ENCODE measurements around the gene PADI4. TPM values are rescaled to one million over a fixed set of nuclear protein-coding genes. Genes with fewer than 3 reads are reported as not detected.

Gene PADI4
- total and polyA plus RNA-seq, 2 of the 8 experiments (the other 6 are each of a cell fraction or from before 2014, with no cell fraction given), result 0.29 TPM; not detected in 1

DNA sequence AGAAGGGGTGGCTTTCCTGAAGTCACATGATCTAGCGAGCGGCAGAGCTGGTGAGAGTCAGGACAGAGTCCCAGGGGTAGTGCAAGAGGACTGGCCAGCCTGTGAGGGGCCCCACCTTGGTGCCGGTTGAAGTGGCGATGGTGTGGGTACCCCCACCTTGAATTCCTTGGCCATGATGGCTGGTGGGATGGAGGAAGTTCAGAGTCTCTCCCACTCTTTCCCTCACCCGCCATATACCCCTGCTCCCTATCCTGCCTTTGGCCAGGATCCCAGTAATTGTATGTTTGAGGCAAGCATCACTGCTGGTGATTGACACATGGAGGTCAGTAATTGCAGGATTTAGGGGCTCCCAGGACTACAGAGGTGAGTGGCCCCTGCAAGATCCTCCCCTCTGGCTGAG is 47.3 kb upstream of the PADI4 start:
- FAIRE-seq (no peak), DNase-seq (ENCODE audit: low read depth in 1 of 2, low spot score in 2 of 2) (no peak)
- no peak overlapping the region for H2AK5ac ChIP-seq (ENCODE audit: low read depth, low read length)
- H3K23me2 ChIP-seq (ENCODE audit: low read depth, low read length), result no peaks in the 10 kb centered on the region; the same call in 1 of the 2 replicates
- no peaks in the 10 kb centered on the region for H3K79me1 ChIP-seq (ENCODE audit: low read depth, low read length)
- POLR2A ChIA-PET (ENCODE audit: partially characterized antibody), result no interaction called here
- H4K20me1 ChIP-seq (replicated peaks in 1 of 2; ENCODE audit: control insufficient read depth in 1 of 2, insufficient read depth in 2 of 2, low read length in 2 of 2), result no peaks in the 10 kb centered on the region
- H2AFZ ChIP-seq (ENCODE audit: low read length), result no peak overlapping the region
- H3K56ac ChIP-seq (replicated peaks; ENCODE audit: insufficient read length, low read depth, low read length), result no peak overlapping the region
- no peaks in the 10 kb centered on the region for H3K9me3 ChIP-seq (ENCODE audit: insufficient read depth in 2 of 2, low read depth in 1 of 2, low read length in 1 of 2)
- no peak overlapping the region for H3K18ac ChIP-seq (ENCODE audit: extremely low read depth, low read length)
- no peak overlapping the region for H3K4me3 ChIP-seq (ENCODE audit: extremely low read depth in 1 of 4, insufficient read depth in 2 of 4, low read depth in 3 of 4, low read length in 4 of 4)
- no peaks in the 10 kb centered on the region; a peak in 1 of 7 replicates for H3K4me1 ChIP-seq (replicated peaks in 1 of 4; ENCODE audit: control insufficient read depth in 3 of 4, insufficient read depth in 4 of 4, low read length in 3 of 4)
- 89% methylated on average over 5 of the region's 5 CpGs; no CpG with 5 or more reads in 1 of the 2 experiments for WGBS, 2 experiments (ENCODE audit: extremely low coverage in 1 of 2, insufficient coverage in 1 of 2, insufficient read length in 1 of 2, insufficient replicate concordance in 2 of 2, low coverage in 1 of 2, low lambda C conversion rate in 2 of 2, missing lambda C conversion rate in 1 of 2)
- H3K4ac ChIP-seq (replicated peaks; ENCODE audit: insufficient read length, low read depth, low read length), result no peak overlapping the region
- no peak overlapping the region for H2BK20ac ChIP-seq (ENCODE audit: low read length)
- H3K27me3 ChIP-seq (replicated peaks in 1 of 4; ENCODE audit: control insufficient read depth in 3 of 4, extremely low read depth in 1 of 4, insufficient read depth in 3 of 4, low read length in 3 of 4), result peaks cover 0 to 2% (median 0%) of the 10 kb centered on the region in 4 experiments; a peak in 1 of 7 replicates
- H3K79me2 ChIP-seq (ENCODE audit: control insufficient read depth in 1 of 2, insufficient read depth in 2 of 2, low read length in 2 of 2), result no peaks in the 10 kb centered on the region
- no peak overlapping the region for H3K14ac ChIP-seq (ENCODE audit: insufficient read length)
- no peak overlapping the region for H2BK12ac ChIP-seq (ENCODE audit: low read depth, low read length)
- H4K8ac ChIP-seq (ENCODE audit: extremely low read depth, insufficient read depth, low read length), result no peak overlapping the region
- no peaks in the 10 kb centered on the region for H3K36me3 ChIP-seq (ENCODE audit: control insufficient read depth in 2 of 4, insufficient read depth in 4 of 4, low read length in 3 of 4)
- no peak overlapping the region for H2BK15ac ChIP-seq (ENCODE audit: low read length)
- H2BK120ac ChIP-seq (replicated peaks; ENCODE audit: low read depth, low read length), result no peak overlapping the region
- CTCF ChIA-PET (ENCODE audit: partially characterized antibody), result interaction anchor here (1.0 to 3.7 kb wide), 5 partner anchors 13 to 61 kb away, joined by 3 to 19 read pairs (median 4); partner anchors contain the start of gene PADI3
- H2BK5ac ChIP-seq (ENCODE audit: low read depth, low read length), result no peak overlapping the region; the same call in 1 of the 2 replicates
- no peak overlapping the region for H4K91ac ChIP-seq (replicated peaks; ENCODE audit: insufficient read length, low read length)
- H3K4me2 ChIP-seq (ENCODE audit: insufficient read depth in 1 of 2, low read depth in 2 of 2, low read length in 2 of 2), result no peak overlapping the region
- H4K5ac ChIP-seq (ENCODE audit: insufficient read length, low read depth, low read length), result no peak overlapping the region
- H3K9ac ChIP-seq (replicated peaks in 1 of 4; ENCODE audit: extremely low read depth in 1 of 4, low read depth in 3 of 4, low read length in 3 of 4), result no peak overlapping the region
- no peak overlapping the region for H3K27ac ChIP-seq (ENCODE audit: low read depth, low read length)
- no peak for TF ChIP-seq CBX5 (IDR thresholded peaks at IDR 0.05; ENCODE audit: low read depth, low read length)
- no peak for TF ChIP-seq GABPA (IDR thresholded peaks at IDR 0.05; ENCODE audit: borderline replicate concordance, insufficient read depth, low read length)
- TF ChIP-seq TCF12 (IDR thresholded peaks at IDR 0.05; ENCODE audit: low read depth, low read length), result no peak
- TF ChIP-seq BRCA1 (IDR thresholded peaks at IDR 0.05; ENCODE audit: low read depth, low read length), result no peak
- TF ChIP-seq, protein P1, sequence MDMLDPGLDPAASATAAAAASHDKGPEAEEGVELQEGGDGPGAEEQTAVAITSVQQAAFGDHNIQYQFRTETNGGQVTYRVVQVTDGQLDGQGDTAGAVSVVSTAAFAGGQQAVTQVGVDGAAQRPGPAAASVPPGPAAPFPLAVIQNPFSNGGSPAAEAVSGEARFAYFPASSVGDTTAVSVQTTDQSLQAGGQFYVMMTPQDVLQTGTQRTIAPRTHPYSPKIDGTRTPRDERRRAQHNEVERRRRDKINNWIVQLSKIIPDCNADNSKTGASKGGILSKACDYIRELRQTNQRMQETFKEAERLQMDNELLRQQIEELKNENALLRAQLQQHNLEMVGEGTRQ (IDR thresholded peaks at IDR 0.05; ENCODE audit: low read length), result no peak
- TF ChIP-seq TAF1 (IDR thresholded peaks at IDR 0.05; ENCODE audit: low read depth, low read length), result no peak
- no peak for TF ChIP-seq KDM1A (IDR thresholded peaks at IDR 0.05; ENCODE audit: borderline replicate concordance, low read length)
- no peak for TF ChIP-seq CREB1 (IDR thresholded peaks at IDR 0.05)
- TF ChIP-seq TEAD4 (IDR thresholded peaks at IDR 0.05; ENCODE audit: low read depth, low read length), result no peak
- TF ChIP-seq EGR1 (IDR thresholded peaks at IDR 0.05; ENCODE audit: borderline replicate concordance, low read depth, low read length), result no peak
- no peak for TF ChIP-seq POLR2A (IDR thresholded peaks at IDR 0.05; ENCODE audit: control extremely low read depth in 1 of 2, low read depth in 2 of 2, low read length in 2 of 2)
- no peak for TF ChIP-seq POLR2AphosphoS5 (IDR thresholded peaks at IDR 0.05; ENCODE audit: low read depth, low read length)
- no peak for TF ChIP-seq ASH2L (IDR thresholded peaks at IDR 0.05; ENCODE audit: low read length)
- no peak for TF ChIP-seq MAFK (IDR thresholded peaks at IDR 0.05; ENCODE audit: low read depth, low read length)
- TF ChIP-seq, protein P2, sequence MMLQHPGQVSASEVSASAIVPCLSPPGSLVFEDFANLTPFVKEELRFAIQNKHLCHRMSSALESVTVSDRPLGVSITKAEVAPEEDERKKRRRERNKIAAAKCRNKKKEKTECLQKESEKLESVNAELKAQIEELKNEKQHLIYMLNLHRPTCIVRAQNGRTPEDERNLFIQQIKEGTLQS (IDR thresholded peaks at IDR 0.05; ENCODE audit: insufficient read depth, low read depth, low read length), result no peak
- H3K23ac ChIP-seq (ENCODE audit: insufficient read length), result no peak overlapping the region

All from H1 (cell line).